Right lobe of liver (tissue), 4 donors: ENCODE measurements around the gene ACSL1.

Experiments
- POLR2A ChIP-seq: fragments of 450-650 bp; IDR thresholded peaks from one replicate; pipeline ENCODE4 v1.6.1; 2017; ENCODE audit warnings: antibody characterized with exemption, mild to moderate bottlenecking
- TF ChIP-seq, protein P1 (sequence below), 4 donors: fragments of 200-600 bp in 3 of 4; fragments of 450-650 bp in 1 of 4; IDR thresholded peaks; one replicate each; pipeline versions ENCODE4 v1.5.1 to v1.8.0; 2016 to 2022; ENCODE audit warnings: antibody characterized with exemption in 4 of 4, mild to moderate bottlenecking in 2 of 4
- donor health status: DM: no; HTN: no; CAD: no.
- donor health status: DM: no; HTN: no; CAD: no.
- donor health status: DM: no; HTN: yes; CAD: no.

DNA sequence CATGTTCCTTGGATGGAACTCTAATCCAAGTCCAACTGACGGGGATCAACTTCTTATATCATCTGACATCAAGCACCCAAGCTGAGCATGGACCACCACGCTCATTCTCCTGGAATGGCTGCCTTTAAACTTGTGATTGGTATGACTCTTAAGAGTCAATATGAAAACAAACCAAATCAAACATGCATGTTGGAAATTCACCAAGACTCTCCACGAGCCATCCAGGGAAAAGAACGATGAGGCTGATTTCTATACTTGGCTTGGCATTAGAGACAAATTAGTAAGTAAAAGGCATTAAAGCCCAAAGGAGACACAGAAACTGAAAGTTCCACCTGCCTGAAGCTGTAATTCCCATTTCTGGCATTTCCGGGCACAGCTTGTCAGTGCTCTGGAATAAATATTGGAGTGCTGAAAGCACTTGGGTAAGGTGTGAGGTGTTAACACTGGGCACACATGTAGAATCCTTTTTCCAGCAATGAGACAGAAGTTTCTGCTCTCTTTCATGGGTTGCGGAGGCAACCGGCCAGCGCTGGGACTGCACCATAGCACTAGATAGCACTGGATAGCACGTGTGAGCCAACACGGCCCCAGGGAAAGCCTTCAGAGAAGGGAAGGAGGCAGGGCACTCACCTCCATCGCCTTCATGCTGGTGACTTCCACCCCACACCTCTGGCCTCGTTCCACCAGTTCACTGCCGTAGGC is 49.8 kb downstream of the ACSL1 start:
- TF ChIP-seq, protein P1, sequence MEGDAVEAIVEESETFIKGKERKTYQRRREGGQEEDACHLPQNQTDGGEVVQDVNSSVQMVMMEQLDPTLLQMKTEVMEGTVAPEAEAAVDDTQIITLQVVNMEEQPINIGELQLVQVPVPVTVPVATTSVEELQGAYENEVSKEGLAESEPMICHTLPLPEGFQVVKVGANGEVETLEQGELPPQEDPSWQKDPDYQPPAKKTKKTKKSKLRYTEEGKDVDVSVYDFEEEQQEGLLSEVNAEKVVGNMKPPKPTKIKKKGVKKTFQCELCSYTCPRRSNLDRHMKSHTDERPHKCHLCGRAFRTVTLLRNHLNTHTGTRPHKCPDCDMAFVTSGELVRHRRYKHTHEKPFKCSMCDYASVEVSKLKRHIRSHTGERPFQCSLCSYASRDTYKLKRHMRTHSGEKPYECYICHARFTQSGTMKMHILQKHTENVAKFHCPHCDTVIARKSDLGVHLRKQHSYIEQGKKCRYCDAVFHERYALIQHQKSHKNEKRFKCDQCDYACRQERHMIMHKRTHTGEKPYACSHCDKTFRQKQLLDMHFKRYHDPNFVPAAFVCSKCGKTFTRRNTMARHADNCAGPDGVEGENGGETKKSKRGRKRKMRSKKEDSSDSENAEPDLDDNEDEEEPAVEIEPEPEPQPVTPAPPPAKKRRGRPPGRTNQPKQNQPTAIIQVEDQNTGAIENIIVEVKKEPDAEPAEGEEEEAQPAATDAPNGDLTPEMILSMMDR (IDR thresholded peaks at IDR 0.05) = no peak
- TF ChIP-seq POLR2A = no peak
